GM19035 (cell line): ENCODE measurements around the gene SOX6.

ENCODE experiments used
- ATAC-seq: cut with Tn5 transposase; IDR thresholded peaks from one replicate; pipeline ENCODE4 v1.9.1; 2021; ENCODE audit not compliant: unreplicated experiment

Gene SOX6

DNA sequence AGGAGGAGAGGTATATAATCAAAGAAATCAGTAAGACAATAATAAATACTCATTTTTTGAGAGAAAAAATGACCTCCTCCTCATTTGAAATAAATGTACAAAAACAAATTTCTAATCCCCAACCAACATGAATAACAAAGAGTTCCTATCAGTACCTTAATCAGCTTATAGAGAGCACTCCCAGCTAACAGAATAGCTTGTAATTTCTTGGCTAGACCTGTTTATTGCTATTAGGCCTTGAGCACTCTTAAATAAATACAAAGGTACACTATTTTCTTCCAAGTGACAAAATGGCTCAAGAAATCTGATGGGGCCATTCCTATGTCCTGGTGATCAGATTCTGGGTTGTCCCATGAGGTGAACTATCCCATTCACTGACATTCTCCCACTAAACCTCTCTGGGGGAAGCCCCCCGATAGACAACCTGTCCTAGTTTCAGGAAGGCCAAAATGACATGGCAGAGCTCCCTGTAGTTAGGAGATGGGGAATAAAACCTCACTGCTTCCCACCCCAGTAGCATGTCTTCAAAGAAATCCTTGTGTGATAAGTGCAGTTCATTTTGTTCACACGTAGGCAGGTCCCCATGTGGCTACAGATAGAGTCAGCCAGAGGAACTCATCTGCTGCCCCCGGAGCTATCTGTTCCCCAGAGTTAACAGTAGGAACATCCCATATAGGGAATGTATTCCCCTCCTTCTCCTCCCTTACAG is 385.7 kb downstream of the SOX6 start:
- no peak for ATAC-seq

DNA sequence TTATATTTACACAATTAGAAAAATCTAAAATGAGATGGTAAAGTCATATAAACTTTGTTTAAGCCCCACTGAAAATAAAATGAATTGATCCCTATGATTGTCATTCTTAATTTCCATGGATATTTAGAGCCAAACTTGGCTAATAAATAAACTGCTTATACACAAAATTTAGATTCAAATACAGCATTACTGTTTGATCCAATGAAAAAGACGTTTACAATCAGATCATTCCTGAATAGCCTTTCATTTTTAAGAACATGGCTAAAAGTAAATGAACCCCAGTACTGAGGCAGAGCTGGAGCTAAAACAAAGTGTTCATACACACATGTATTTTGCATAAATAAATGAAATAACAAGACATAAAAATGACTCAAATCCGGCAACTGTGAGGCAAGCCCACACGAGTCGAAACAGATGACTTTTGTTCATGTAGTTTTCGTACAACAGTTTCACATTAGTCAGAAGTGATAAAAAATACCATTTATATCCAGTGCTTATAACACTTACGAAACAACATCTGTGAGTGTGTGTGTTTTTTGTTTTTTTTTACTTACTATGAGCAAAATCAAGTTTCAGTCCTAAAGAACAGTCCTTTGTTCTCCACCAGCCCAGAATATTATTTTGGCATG is 386.5 kb downstream of the SOX6 start:
- peak; percentile 49 for ATAC-seq

DNA sequence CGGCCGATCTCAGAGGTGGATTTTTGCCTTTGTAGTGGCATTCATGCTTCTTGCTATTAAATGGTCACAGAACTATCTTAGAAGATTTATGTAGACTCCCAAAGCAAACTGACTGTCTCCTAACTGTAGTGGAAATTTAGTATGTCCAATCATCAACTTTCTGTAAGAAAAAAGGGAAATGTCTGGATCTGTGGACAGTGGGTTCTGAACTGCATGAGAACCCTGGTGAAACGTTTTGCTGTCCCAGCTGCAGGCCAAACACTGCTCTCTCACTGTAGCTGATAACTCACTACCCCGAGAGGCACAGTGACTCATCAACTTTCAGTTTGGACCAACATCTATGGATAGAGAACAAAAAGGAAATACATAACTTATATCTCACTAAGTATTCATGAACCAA is 387.1 kb downstream of the SOX6 start:
- peak; percentile 70 for ATAC-seq

DNA sequence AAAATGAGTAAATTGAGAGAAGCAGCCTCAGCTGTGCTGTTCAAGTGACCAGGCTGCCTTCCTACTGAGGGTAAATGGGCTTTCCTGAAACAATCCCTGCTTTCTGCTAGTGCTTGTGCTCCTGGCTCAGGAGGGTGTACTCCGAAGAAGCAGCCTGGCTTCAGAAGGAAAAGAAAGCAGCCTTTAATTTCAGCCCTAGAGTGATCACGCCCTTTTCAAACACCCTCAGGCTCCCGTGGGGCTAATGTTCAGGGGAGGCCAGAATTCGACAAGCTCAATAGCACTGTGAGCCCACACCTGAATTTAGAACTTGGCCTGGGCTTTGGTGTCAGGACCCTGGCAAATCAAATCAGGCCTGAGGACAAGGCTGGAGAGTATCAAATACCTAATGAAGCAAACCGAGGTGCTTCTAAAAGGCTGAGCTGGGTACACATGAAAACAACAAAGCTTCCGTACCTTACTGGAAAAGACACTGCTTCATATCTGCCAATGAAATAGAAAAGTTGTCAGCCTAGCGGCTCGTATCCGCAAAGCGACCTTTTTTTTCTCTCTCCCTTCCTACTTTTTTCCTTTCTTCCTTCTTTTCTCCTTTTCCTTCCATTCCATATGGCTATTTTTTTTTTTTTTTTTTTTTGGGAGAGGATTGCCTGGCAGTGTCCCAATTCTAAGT is 387.8 kb downstream of the SOX6 start:
- no peak for ATAC-seq

DNA sequence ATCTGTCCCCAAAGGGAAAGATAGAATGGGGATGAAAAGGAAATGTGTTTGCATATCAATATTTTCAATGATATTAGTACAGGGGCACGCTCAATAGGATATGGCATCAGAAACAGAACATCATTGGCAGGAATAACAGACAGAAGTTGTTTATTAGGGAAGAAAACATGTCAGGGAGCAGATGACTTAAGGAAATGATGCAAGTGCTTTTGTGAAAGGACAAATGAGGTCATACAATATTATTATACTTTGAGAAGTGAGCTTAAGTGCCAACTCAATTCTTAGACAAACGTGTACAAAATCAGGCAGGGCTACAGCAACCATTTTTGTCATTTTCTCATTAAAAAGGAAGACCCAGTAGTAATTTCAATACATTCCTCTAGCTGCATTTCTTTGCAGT is 388.4 kb downstream of the SOX6 start:
- no peak for ATAC-seq

DNA sequence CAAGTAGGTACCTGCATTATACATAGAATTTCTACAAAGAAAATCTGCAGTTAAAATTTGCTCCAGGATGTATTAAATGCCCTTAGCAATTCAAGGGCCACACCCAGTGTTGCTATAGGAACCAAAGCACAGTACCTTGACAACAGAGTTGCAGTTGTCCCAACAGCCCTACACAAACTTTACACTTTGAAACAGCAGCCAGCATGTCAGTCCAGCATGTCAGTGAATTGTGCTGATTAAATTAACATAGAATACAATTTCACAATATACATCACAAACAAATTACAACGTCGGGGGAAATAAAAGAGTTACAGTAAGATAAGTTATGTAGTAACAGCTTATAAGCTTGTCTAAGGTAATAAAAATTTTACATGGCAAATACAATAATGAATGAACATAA is 389.2 kb downstream of the SOX6 start:
- ATAC-seq, result no peak

DNA sequence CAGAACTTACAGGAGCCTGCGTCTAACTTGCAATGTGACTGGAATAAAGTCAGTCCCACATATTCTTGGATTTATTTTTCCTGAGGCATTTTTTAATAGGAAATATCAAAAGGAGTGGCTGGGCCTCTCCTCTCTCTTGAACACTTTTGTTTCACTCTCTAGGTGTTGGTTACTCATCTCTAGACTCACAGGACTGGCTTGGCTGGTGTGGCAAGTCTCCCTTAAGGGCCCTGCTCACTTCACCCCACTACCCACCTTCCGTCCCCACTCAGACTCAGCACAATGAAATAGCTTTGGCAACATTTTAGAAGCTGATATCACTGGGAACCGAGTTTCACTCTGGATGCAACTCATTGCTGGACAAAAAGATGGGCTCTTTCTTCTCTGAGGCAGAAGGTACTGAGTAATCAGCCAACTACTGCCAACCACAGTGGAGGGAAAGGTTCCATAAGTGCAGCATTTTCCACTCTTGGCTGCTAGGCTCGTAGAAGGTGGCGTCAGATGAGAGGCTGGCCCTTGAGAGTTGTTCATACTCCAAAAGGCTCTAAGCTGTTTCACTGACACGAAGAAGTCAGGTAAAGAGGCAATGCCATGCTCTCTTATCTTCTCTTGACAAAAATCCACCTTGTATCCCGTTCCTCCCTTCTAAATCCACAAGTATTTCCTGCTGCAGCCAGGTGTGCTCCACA is 390.6 kb downstream of the SOX6 start:
- no peak for ATAC-seq

DNA sequence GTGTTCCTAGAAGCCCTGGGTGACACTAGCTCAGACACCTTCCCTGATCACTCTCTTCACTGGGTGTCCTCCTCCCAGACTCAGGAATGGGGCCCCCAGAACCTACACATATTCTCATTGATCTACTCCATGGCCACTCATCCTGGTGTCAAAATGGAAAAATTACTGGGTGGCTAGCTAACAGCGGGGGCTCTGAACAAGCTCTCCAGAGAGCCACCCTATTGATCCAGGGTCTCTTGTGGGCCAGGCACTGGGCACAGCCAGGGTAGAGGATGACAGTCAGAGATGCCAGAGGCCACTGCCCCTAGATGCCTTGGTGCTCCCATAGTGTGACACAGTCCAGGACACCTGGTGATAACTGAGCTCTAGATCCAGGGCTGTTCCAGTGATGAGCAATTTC is 393.1 kb downstream of the SOX6 start:
- ATAC-seq, result no peak

DNA sequence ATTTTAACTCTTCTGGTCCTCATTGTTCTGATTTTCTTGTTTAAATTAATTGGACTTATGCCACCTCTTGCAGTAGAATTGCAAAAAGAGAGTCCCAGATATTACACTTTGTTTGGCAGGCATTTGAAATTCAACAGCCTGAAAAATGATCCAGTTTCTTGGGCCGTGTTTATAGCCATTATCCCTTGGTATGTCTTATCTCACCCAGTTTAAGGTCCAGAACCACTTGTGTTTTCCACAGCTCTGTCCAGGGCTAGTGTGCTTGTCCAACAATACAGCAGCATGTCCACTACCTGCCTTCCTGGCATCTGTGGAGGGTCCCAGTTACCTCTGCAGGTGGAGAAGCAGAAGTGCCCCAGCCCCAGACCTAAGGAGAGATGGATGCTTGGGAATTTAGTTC is 397.4 kb downstream of the SOX6 start:
- ATAC-seq, result no peak

DNA sequence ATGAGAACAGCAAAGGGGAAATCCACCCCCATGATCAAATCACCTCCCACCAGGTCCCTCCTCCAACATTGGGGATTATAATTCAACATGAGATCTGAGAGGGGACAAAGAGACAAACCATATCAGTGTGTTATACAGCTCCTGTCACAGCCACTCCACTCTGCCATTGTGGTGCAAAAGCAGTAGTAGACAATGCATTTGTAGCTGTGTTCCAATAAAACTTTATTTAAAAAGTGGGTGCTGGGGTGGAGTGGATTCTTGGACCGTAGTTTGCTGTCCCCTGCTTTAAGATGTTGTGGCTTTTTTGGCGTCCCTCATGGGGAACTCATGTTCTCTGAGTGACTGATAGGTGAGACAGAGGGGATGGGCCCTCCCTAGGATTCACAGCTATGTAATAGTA is 399.1 kb downstream of the SOX6 start:
- ATAC-seq, result no peak

DNA sequence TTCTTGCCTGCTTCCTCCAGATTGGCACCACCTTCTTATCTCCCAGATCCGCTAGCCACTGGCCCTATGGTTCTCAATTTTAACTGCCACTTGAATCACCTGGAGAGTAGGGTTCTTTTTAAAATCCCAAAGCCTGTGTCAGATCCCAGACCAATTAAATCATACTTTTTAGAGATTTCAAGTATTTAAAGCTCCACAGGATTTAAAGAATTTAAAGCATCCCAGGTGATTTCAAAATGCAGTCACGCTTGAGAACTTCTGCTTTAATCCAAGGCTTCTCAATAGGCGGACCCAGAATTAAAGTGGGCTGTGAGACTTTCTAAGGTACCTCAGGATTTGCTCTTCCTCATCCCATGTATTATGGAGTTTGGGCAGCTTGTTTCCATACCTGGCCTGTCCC is 400.0 kb downstream of the SOX6 start:
- no peak for ATAC-seq

DNA sequence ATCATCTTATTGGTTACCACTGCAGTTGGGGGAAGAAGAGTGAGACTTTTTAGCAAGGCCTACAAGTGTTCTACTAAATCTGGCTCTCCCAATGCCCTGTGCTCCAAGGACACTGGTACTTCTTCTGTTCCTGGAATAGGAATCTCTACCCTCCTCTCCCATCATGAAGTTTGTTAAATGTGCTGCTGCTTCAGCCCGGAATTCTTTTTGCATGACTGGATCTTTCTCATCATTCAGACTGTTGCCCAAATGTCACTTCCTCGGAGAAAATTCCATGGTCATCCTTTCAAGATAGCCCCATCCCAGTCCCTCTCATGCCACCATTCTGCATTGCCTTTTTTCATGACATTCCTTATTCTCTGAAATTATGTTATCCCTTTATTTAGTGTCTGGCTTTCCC is 400.8 kb downstream of the SOX6 start:
- ATAC-seq, result no peak

DNA sequence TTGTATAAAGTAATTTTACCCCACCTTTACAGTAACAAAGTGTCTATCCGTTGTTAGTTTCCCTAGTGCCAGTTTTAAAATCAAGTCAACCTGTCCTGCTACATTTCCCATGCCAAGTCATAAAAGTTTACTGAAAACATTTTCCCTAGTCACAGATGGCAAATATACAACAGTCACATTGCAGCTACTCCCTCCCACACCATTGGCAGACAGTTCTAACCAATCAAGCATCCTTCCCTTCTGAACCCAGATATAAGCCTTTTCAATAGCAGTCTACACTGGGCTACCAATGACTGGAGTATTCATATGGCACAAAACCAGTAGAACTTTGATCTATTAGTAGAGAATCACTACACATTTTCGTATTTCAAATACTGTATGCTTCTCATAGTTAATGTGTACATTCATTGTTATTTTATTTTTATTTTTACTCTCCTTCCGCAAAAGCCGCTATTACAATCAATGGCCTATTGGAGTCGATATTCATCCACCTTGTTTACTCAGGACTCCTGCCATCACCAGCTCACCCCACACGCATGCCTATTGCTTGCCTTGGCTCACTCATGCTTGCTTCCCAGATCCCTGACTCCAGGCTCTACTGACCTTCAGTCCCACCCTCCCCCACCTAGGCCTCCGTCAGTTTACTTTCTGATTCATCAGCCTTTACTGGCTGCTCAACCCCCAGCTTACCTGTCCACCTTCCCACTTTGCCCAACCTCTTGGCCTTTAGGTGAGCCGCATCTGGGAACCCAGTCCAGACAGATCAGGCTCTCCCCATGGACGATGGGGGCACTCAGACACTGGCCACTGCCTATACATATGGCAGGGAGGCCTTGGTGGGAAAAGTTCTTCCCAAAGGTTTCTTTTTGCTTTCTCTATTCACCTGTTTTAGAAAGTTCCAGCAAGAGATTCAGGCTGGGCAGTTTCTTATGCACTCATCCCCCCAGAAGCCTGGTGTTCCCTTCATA is 408.4 kb downstream of the SOX6 start:
- no peak for ATAC-seq

DNA sequence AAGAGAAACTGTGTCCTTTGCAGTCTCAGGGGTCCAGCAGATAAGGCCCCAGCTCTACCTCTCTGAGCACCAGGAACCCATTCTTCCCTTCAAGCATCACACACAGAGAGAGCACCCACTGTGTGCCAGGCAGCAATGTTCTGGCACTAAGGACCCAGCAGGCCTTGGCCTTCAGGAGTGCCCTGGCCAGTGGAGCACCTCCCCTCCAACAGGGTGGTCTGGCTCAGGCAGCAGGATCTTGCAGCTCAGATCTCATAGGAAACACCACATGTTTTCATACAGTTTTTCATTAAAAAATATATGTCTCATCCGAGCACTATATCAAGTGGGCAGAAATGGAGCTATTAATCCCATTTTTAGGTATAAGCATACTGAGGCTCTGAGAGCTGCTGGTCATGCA is 410.6 kb downstream of the SOX6 start:
- ATAC-seq, result no peak

DNA sequence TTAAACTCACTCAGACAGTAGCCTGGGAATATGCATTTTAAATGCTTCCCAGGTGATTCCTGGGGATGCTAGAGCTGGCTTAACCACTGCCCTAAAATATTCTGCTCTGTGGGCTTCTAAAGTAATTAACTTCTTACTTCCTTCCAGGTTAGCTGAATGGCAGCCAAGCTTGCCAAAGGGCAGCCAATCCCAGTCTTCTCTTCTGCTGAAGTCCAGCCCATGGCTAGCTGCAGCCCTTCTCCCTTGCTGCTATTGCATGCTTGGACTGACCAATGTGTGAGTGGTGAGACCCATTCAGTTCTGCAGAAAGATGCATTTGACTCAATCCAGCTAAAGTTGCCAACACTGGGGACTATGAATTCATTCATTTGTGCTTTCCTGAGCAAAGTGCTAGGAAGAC is 411.9 kb downstream of the SOX6 start:
- no peak for ATAC-seq

DNA sequence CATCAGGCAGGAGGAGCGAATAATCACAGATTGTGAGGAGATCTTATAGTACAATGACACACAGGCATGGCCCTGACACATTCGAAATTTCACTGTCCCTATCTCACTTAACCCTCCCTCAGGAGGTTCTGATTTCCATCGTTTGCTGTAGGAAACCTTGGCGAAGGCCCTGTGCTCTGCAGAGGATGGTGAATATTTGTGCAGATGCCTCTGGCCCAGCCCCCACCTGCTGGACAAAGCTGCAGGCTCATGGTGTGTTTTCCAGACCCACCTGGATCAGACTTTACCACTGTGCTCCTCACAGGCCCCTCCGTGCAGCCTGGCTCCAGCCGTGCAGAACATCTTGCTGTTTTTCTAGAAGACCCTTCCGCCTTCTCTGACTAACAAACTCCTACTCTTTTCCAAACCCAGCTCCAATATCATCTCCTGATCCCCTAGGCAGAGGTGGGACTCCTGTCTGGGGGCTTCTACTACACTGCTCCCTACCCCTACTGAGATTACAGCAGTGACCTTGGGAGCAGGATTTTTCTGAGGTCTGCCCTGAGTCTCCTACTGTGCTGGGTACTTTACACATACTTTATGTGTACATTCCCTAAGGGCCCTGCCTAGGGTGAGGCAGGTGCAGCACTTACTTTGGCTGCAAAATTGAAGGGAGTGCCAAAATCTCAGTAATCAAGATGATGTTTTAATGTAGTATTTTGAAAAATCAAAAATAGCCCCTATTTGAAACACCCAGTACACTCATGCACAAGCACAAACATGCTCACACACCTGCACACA is 412.7 kb downstream of the SOX6 start:
- ATAC-seq, result no peak

DNA sequence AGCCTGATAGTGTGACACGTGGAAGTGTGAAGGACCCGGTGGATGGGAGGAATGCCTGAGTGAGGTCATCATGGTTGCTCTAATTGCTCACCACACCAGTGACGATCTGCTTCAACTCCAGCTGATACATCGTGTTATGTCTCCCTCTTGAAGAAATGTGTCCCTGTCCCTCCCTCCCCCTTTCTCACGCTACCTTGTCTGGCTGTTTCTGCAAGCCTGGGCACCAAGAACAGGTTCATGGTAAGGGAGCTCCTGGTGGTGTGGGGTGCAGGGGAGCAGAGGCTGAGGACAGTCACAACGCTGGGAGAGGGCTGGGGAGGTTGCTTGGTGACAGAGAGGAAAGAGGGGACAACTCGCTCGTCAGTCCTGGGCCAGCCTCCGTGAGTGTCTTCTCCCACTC is 413.4 kb downstream of the SOX6 start:
- no peak for ATAC-seq

DNA sequence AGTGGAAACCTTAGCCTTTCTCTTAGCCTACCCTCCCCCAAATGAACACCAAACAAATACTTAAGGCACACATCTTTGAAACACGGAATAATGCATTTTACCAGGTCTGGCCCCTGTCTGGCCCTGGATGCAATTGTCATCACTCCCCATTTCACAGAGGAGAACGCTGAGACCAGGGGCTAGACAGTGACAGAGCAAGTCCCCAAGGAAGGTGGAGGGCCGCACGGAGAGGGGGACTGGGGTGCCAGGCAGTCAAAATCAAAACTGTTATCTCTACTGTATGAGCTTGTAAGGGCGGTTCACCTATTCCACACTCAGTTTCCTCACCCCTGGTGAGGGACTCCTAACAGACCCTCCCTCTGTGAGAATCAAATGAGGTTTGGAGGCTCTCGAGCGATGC is 414.2 kb downstream of the SOX6 start:
- ATAC-seq, result no peak

DNA sequence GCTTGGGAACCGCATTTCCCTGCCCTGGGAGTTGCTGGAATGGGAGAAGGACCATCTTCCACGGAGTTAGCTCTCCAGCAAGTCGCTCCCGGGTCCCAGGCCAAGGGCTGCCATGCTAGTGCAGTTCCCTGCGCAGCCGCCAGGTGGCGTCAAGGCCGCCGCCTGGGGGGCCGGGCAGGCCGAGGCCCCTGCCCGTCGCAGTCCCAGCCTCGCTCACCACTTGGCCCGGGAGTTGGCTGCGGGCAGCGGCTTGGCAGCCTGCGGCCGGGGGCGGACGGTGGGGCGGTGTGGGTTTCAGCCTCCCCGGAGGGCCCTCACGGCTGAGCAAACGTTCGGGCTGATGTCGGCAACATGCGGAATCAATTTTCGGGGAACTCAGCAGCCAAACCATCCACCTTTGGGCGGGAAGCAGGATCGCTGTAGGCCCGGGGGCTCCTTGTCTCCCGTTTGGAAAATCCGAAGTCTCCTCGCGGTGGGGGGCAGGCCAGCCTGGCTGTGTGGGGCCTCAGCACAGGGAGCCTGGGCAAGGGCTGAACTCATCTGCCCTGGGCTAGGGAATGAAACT is 415.1 kb downstream of the SOX6 start:
- peak; percentile 63 for ATAC-seq
